Keratinocyte (primary cell): ENCODE measurements around the gene RCAN2. TPM values are rescaled to one million over a fixed set of nuclear protein-coding genes. Genes with fewer than 3 reads are reported as not detected.

Experiments
- DNase-seq: peaks from one replicate; pipeline ENCODE4 v3.0.0-alpha.2; 2011; ENCODE audit warnings: low read depth, missing footprints, low spot score
- FAIRE-seq: peaks from 2 replicates; lab custom pipeline; 2011; peaks lifted over from hg19 to GRCh38; lab: Jason Lieb, UNC
- H2AFZ ChIP-seq: 2 replicates; pipeline ENCODE4 v1.6.0; 2012; ENCODE audit warnings: low read length, control low read depth, inconsistent platforms; ENCODE audit not compliant: control insufficient read depth
- H3K27ac ChIP-seq: 2 replicates; pipeline ENCODE4 v1.5.1; 2011; ENCODE audit warnings: low read length; ENCODE audit not compliant: control insufficient read depth, insufficient read depth
- H3K27me3 ChIP-seq: 3 replicates; pipeline ENCODE4 v1.6.0; 2011; ENCODE audit warnings: low read length; ENCODE audit not compliant: control insufficient read depth, insufficient read depth; ENCODE audit errors: extremely low read depth
- H3K36me3 ChIP-seq, 2 experiments: 2 replicates in 1 of 2; 3 replicates in 1 of 2; pipeline ENCODE4 v1.5.1; 2011; ENCODE audit warnings: low read length in 2 of 2, mild to moderate bottlenecking in 1 of 2; ENCODE audit not compliant: control insufficient read depth in 2 of 2, insufficient read depth in 2 of 2; ENCODE audit errors: extremely low read depth in 1 of 2
- H3K4me1 ChIP-seq: 3 replicates; pipeline ENCODE4 v1.5.1; 2011; ENCODE audit warnings: low read length; ENCODE audit not compliant: control insufficient read depth, insufficient read depth; ENCODE audit errors: extremely low read depth
- H3K4me2 ChIP-seq: 3 replicates; pipeline ENCODE4 v1.6.0; 2011; ENCODE audit warnings: low read depth, low read length; ENCODE audit not compliant: control insufficient read depth, insufficient read depth; ENCODE audit errors: extremely low read depth
- H3K4me3 ChIP-seq, 3 experiments: fragments of 200-600 bp in 1 of 3; sonication (generic) in 1 of 3; 2 replicates in 2 of 3; 3 replicates in 1 of 3; pipeline ENCODE4 v1.5.1; 2011 to 2016; ENCODE audit warnings: low read length in 3 of 3, mild to moderate bottlenecking in 3 of 3, control low read depth in 2 of 3, inconsistent platforms in 1 of 3, low read depth in 1 of 3, mixed read lengths in 1 of 3, mixed run types in 1 of 3, moderate library complexity in 1 of 3; ENCODE audit not compliant: control insufficient read depth in 2 of 3, insufficient read depth in 2 of 3; ENCODE audit errors: extremely low read depth in 1 of 3
- H3K79me2 ChIP-seq: 2 replicates; pipeline ENCODE4 v1.6.0; 2012; ENCODE audit warnings: low read length; ENCODE audit not compliant: control insufficient read depth, insufficient read depth
- H3K9ac ChIP-seq: 3 replicates; pipeline ENCODE4 v1.6.0; 2011; ENCODE audit warnings: low read length; ENCODE audit not compliant: control insufficient read depth, insufficient read depth; ENCODE audit errors: extremely low read depth
- H3K9me1 ChIP-seq: 3 replicates; pipeline ENCODE4 v1.6.0; 2011; ENCODE audit warnings: low read length; ENCODE audit not compliant: control insufficient read depth, insufficient read depth; ENCODE audit errors: extremely low read depth
- H3K9me3 ChIP-seq: 2 replicates; pipeline ENCODE4 v1.5.1; 2012; ENCODE audit warnings: low read depth, low read length; ENCODE audit not compliant: control insufficient read depth
- H4K20me1 ChIP-seq: 3 replicates; pipeline ENCODE4 v1.6.0; 2011; ENCODE audit warnings: low read length; ENCODE audit not compliant: control insufficient read depth, insufficient read depth; ENCODE audit errors: extremely low read depth
- CTCF ChIP-seq, 3 experiments: IDR thresholded peaks in 1 of 3; conservative IDR thresholded peaks in 1 of 3; optimal IDR thresholded peaks in 1 of 3; 2 replicates in 2 of 3; 3 replicates in 1 of 3; pipeline versions ENCODE3 to v1.5.1; 2011; ENCODE audit warnings: low read length in 3 of 3, mild to moderate bottlenecking in 3 of 3, moderate library complexity in 2 of 3, control low read depth in 1 of 3, inconsistent platforms in 1 of 3; ENCODE audit not compliant: insufficient read depth in 2 of 3; ENCODE audit errors: extremely low read depth in 1 of 3
- EZH2 ChIP-seq: IDR thresholded peaks from one replicate; pipeline ENCODE4 v1.6.1; 2012; ENCODE audit warnings: inconsistent platforms, mild to moderate bottlenecking, low read length, moderate library complexity
- dilution Hi-C: fragments of 300-500 bp; cut with MboI; formaldehyde crosslinking; loops from one replicate; pipeline ENCODE4 v1.7.0; 2020; ENCODE audit warnings: low sequenced_read_pairs; ENCODE audit not compliant: extremely low pct_ligation_motif_present
- polyA plus RNA-seq, 5 experiments: library from polyadenylated mRNA; depleted of rRNA in 3 of 5; stranded (reverse) in 3 of 5; stranded (forward) in 1 of 5; unstranded in 1 of 5; fragments of >200 nt; gene quantifications; 1 replicate in 1 of 5; 2 replicates in 3 of 5; 3 replicates in 1 of 5; pipeline versions ENCODE4 v1.2.1 to v1.2.3, GENCODE V29; 2011 to 2012; ENCODE audit warnings: missing spikeins in 2 of 5, low read depth in 1 of 5, low replicate concordance in 1 of 5

Gene RCAN2
- polyA plus RNA-seq, 1 donor (not counting 4 experiments of a cell fraction or from before 2014, with no cell fraction given) = not detected

GRCh38 chr6:46299253-46299652, 192.0 kb downstream of the RCAN2 start:
- H2AFZ ChIP-seq = no peak overlapping the region
- no peak overlapping the region for H3K27ac ChIP-seq
- no peaks in the 10 kb centered on the region for H3K4me1 ChIP-seq
- DNase-seq (no peak), FAIRE-seq (no peak)
- H3K36me3 ChIP-seq = no peaks in the 10 kb centered on the region
- H3K27me3 ChIP-seq = no peaks in the 10 kb centered on the region
- no peaks in the 10 kb centered on the region for H3K9me1 ChIP-seq
- no peaks in the 10 kb centered on the region for H4K20me1 ChIP-seq
- TF ChIP-seq EZH2 = no peak
- no peak for TF ChIP-seq CTCF (optimal IDR thresholded peaks at IDR 0.05 in 1 of 3, IDR thresholded peaks at IDR 0.05 in 1 of 3, conservative IDR thresholded peaks at IDR 0.05 in 1 of 3; ENCODE audit: extremely low read depth in 1 of 3, insufficient read depth in 2 of 3, low read length in 3 of 3)
- H3K79me2 ChIP-seq = no peaks in the 10 kb centered on the region
- dilution Hi-C loops = no loop called here
- no peaks in the 10 kb centered on the region for H3K9me3 ChIP-seq
- no peak overlapping the region for H3K4me2 ChIP-seq
- H3K9ac ChIP-seq = no peak overlapping the region
- H3K4me3 ChIP-seq = no peak overlapping the region

- dilution Hi-C loops = no loop called here
- Histone ChIP-seq H3K27ac (no peak overlapping the region), H3K9me1 (no peaks in the 10 kb centered on the region), H3K36me3 (no peaks in the 10 kb centered on the region), H2AFZ (no peak overlapping the region), H3K9ac (no peak overlapping the region), H3K4me3 (no peak overlapping the region), H3K4me1 (no peaks in the 10 kb centered on the region), H3K27me3 (no peaks in the 10 kb centered on the region), H3K79me2 (no peaks in the 10 kb centered on the region), H3K9me3 (no peaks in the 10 kb centered on the region), H3K4me2 (no peak overlapping the region), H4K20me1 (no peaks in the 10 kb centered on the region)
- no peak for FAIRE-seq
- DNase-seq = no peak
- no peak for TF ChIP-seq CTCF (optimal IDR thresholded peaks at IDR 0.05 in 1 of 3, IDR thresholded peaks at IDR 0.05 in 1 of 3, conservative IDR thresholded peaks at IDR 0.05 in 1 of 3; ENCODE audit: extremely low read depth in 1 of 3, insufficient read depth in 2 of 3, low read length in 3 of 3)
- no peak for TF ChIP-seq EZH2
Observed at GRCh38 chr6:46296586-46296985, 194.7 kb downstream of the RCAN2 start.
